Measurements from ENCODE around the gene DCT. TPM values are rescaled to one million over a fixed set of nuclear protein-coding genes. Genes with fewer than 3 reads are reported as not detected.

The DCT gene
- total RNA-seq, 1 donor from 2014 or later, result 19.7 TPM

DNA sequence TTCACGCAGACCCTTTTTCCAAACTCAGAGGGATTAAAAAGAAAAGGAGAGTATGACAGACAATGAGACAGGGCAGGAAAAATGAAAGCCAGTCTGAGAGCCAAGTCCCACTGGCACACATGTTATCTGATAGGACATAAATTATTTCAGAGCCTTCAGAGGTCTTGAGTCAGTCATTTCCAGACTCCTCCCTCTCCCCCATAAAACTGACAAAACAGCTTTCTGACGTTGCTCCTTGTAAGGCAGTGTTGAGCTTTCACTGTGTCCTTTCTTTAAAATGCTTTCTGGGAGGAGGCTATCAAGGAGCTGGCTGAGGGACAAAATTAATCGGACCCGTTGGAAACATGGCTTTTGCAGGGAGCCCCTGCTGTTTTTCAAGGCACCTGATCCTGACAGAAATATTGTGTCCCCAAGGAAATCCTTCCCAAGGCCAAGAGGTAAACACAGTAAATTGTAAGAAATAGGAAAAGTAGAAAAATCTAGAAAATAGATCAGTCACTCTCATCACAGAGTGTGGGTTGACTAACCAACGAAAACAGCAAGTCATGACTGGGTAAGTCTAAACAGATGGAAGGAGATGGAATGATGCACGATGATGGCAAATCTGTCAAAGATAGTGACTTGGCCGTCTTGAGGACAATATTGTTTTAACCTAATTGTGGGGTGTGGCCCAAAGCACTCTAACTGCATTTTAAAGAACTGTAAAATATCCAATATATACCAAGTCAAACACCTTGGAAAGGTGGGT lies 89.7 kb downstream of the DCT start:
- Mint-ChIP-seq H3K4me1 (ENCODE audit: unreplicated experiment) (peaks cover 18% of the 10 kb centered on the region), H3K36me3 (no peaks in the 10 kb centered on the region), H3K9me3 (no peaks in the 10 kb centered on the region), H3K4me3 (no peak overlapping the region), H3K27ac (no peak overlapping the region), H3K27me3 (no peaks in the 10 kb centered on the region)
- TF ChIP-seq, protein P1, sequence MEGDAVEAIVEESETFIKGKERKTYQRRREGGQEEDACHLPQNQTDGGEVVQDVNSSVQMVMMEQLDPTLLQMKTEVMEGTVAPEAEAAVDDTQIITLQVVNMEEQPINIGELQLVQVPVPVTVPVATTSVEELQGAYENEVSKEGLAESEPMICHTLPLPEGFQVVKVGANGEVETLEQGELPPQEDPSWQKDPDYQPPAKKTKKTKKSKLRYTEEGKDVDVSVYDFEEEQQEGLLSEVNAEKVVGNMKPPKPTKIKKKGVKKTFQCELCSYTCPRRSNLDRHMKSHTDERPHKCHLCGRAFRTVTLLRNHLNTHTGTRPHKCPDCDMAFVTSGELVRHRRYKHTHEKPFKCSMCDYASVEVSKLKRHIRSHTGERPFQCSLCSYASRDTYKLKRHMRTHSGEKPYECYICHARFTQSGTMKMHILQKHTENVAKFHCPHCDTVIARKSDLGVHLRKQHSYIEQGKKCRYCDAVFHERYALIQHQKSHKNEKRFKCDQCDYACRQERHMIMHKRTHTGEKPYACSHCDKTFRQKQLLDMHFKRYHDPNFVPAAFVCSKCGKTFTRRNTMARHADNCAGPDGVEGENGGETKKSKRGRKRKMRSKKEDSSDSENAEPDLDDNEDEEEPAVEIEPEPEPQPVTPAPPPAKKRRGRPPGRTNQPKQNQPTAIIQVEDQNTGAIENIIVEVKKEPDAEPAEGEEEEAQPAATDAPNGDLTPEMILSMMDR (conservative IDR thresholded peaks at IDR 0.05), result no peak
- no peak for DNase-seq (ENCODE audit: extremely low spot score, unreplicated experiment)

- no peak overlapping the region for H3K4me3 Mint-ChIP-seq
- no peaks in the 10 kb centered on the region for H3K27me3 Mint-ChIP-seq
- no peaks in the 10 kb centered on the region for H3K36me3 Mint-ChIP-seq
- DNase-seq (ENCODE audit: extremely low spot score, unreplicated experiment), result no peak
- H3K27ac Mint-ChIP-seq, result no peak overlapping the region
- peaks cover 18% of the 10 kb centered on the region for H3K4me1 Mint-ChIP-seq (ENCODE audit: unreplicated experiment)
- no peaks in the 10 kb centered on the region for H3K9me3 Mint-ChIP-seq
- TF ChIP-seq, protein P1 (conservative IDR thresholded peaks at IDR 0.05), result no peak
Measured at GRCh38 chr13:94387047-94387446, 92.4 kb downstream of the DCT start.

Other genes with a start within 250 kb of the DCT start
- 10.8 and 11.7 TPM in 2 replicates for gene TGDS, start 116.5 kb upstream of the DCT start, total RNA-seq (ENCODE audit: low replicate concordance)
- gene GPR180, start 122.2 kb upstream of the DCT start, total RNA-seq (ENCODE audit: low replicate concordance), result 6.1 and 6.6 TPM in 2 replicates
- gene SOX21, start 232.9 kb upstream of the DCT start, total RNA-seq (ENCODE audit: low replicate concordance), result 9.6 and 11.4 TPM in 2 replicates

Measured in type B pancreatic cell (in vitro differentiated cells).